ENCODE measurements around the gene SCRN1.

DNA sequence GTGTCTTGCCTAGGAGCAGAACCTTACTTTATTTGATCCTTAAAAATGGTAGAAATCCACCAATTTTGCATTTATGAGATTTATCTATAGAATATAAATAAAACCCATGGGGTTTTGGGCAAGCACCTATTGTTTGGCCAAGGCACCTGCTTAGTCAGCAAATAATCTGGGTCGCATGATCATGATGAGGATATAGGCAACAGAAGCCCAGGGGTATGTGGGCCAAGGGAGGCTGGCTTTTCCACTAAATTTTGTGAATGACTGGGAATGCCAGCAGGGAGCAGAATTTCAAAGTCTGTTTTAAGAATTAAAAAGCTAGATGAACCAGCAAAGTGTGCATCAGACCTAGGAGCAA lies 17.3 kb downstream of the SCRN1 start:
- TF ChIP-seq, protein P1, sequence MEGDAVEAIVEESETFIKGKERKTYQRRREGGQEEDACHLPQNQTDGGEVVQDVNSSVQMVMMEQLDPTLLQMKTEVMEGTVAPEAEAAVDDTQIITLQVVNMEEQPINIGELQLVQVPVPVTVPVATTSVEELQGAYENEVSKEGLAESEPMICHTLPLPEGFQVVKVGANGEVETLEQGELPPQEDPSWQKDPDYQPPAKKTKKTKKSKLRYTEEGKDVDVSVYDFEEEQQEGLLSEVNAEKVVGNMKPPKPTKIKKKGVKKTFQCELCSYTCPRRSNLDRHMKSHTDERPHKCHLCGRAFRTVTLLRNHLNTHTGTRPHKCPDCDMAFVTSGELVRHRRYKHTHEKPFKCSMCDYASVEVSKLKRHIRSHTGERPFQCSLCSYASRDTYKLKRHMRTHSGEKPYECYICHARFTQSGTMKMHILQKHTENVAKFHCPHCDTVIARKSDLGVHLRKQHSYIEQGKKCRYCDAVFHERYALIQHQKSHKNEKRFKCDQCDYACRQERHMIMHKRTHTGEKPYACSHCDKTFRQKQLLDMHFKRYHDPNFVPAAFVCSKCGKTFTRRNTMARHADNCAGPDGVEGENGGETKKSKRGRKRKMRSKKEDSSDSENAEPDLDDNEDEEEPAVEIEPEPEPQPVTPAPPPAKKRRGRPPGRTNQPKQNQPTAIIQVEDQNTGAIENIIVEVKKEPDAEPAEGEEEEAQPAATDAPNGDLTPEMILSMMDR (conservative IDR thresholded peaks at IDR 0.05): no peak
- TF ChIP-seq ZFX (IDR thresholded peaks at IDR 0.05): no peak

All from C4-2B (cell line).